Tibial nerve (tissue), 4 donors: ENCODE data around the gene LRRC4C.

Experiments used
- CTCF ChIP-seq, 5 experiments: fragments of 200-600 bp in 3 of 5; fragments of 450-650 bp in 2 of 5; sonication (generic) in 3 of 5; IDR thresholded peaks; one replicate each; pipeline ENCODE4 v1.5.1; 2016 to 2019; ENCODE audit warnings: antibody characterized with exemption in 5 of 5, mild to moderate bottlenecking in 3 of 5, moderate library complexity in 2 of 5
- EP300 ChIP-seq, 2 donors: sonication (generic); formaldehyde crosslinking; IDR thresholded peaks; one replicate each; pipeline ENCODE4 v1.6.1; 2017; ENCODE audit warnings: antibody characterized with exemption in 2 of 2, mild to moderate bottlenecking in 1 of 2
- POLR2A ChIP-seq, 2 donors: fragments of 450-650 bp; IDR thresholded peaks; one replicate each; pipeline ENCODE4 v1.6.1; 2017; ENCODE audit warnings: antibody characterized with exemption in 2 of 2, mild to moderate bottlenecking in 2 of 2, moderate library complexity in 2 of 2

GRCh38 chr11:41351825-41352224, 107.6 kb downstream of the LRRC4C start:
- TF ChIP-seq CTCF (IDR thresholded peaks at IDR 0.05) (no peak), POLR2A (IDR thresholded peaks at IDR 0.05) (no peak), EP300 (IDR thresholded peaks at IDR 0.05) (no peak)
